ENCODE data around the gene GHRHR. TPM values are rescaled to one million over a fixed set of nuclear protein-coding genes. Genes with fewer than 3 reads are reported as not detected.

GHRHR gene
- total RNA-seq, 4 donors from 2014 or later = not detected

DNA sequence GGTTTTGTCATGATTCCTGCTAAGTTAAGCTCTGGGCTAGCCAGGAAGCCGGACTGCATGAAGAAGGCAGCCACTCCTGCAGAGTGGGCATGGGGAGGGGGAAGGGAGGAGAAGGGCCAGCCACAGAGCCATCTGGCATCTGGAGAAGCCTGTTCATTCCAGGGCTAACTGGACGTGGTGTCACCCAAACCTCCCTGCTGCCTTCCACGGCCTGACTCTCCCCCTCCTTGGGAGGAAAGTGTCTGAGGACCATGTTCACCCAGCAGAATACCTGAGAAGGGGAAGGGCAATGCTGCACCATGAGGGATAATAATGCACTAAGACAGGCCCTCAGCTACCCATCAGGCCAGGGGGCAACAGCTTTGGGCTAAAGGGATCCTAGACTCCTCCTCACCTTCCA lies 36.7 kb upstream of the GHRHR start:
- no peaks in the 10 kb centered on the region for H3K4me1 ChIP-seq
- no peaks in the 10 kb centered on the region for H3K27me3 ChIP-seq
- H3K4me3 ChIP-seq = no peak overlapping the region
- H3K27ac ChIP-seq = no peak overlapping the region
- H3K9me3 ChIP-seq = no peaks in the 10 kb centered on the region
- H3K36me3 ChIP-seq = no peaks in the 10 kb centered on the region
- no peak for DNase-seq
- TF ChIP-seq, protein P1, sequence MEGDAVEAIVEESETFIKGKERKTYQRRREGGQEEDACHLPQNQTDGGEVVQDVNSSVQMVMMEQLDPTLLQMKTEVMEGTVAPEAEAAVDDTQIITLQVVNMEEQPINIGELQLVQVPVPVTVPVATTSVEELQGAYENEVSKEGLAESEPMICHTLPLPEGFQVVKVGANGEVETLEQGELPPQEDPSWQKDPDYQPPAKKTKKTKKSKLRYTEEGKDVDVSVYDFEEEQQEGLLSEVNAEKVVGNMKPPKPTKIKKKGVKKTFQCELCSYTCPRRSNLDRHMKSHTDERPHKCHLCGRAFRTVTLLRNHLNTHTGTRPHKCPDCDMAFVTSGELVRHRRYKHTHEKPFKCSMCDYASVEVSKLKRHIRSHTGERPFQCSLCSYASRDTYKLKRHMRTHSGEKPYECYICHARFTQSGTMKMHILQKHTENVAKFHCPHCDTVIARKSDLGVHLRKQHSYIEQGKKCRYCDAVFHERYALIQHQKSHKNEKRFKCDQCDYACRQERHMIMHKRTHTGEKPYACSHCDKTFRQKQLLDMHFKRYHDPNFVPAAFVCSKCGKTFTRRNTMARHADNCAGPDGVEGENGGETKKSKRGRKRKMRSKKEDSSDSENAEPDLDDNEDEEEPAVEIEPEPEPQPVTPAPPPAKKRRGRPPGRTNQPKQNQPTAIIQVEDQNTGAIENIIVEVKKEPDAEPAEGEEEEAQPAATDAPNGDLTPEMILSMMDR (IDR thresholded peaks at IDR 0.05) = no peak
- no peak for TF ChIP-seq POLR2A (IDR thresholded peaks at IDR 0.05)
- intact Hi-C loops (cut with DNase I; ENCODE audit: low total_unique reads) = no loop called here

DNA sequence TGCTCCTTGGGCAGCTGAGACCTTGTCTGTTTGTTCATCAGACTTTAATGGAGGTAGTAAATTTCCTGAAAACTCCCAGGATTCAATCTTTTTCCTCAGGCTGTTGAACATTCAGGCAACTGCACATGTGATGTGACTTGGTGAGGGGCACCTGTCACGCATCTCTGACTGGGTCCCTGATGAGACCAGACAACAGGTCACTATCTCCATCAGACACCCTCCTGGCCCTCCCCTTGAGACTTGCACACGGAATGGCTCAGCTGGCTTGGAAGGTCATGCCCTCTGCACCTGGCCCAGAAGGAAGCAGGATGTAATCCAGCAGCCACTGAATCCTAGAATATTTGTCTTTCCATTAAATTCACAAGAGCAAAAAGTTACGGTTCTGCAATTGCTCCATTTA lies 36.2 kb upstream of the GHRHR start:
- H3K27me3 ChIP-seq = no peaks in the 10 kb centered on the region
- H3K9me3 ChIP-seq = no peaks in the 10 kb centered on the region
- no peak overlapping the region for H3K4me3 ChIP-seq
- TF ChIP-seq, protein P1 (IDR thresholded peaks at IDR 0.05) = no peak
- no peak for TF ChIP-seq POLR2A (IDR thresholded peaks at IDR 0.05)
- intact Hi-C loops (cut with DNase I; ENCODE audit: low total_unique reads) = no loop called here
- DNase-seq = peak in 1 of 2 donors; percentile 9
- H3K27ac ChIP-seq = no peak overlapping the region
- H3K4me1 ChIP-seq = no peaks in the 10 kb centered on the region
- H3K36me3 ChIP-seq = no peaks in the 10 kb centered on the region

DNA sequence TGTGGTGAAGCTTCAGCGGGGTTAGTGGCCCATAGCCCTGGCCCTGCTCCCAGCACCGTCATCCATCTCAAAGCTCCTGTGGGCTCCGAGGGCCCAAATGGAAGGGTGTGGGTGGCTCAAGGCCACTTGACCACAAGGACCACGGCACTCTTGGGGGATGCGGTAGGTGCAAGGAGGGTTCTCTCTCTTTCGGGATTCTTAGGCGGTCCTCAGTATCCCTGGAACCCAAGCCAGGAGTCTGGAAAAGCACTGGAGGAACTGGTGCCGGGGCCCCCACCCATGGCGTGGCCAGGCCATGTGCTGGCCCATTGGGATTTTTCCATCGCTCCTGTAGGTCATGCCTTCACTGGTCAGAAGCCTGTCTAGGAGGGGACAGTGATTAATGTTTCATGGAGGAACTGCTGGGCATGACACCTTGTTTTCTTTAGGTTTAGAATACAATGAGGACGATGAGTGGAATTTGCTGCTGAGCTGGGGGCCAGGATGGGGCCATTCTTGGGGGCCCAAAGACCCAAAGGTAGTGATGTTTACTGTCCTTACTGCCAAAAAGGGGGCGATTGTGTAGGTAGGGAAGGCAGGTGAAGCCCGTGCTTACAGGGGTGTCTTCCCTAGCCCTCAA lies 35.4 kb upstream of the GHRHR start:
- H3K36me3 ChIP-seq = no peaks in the 10 kb centered on the region

DNA sequence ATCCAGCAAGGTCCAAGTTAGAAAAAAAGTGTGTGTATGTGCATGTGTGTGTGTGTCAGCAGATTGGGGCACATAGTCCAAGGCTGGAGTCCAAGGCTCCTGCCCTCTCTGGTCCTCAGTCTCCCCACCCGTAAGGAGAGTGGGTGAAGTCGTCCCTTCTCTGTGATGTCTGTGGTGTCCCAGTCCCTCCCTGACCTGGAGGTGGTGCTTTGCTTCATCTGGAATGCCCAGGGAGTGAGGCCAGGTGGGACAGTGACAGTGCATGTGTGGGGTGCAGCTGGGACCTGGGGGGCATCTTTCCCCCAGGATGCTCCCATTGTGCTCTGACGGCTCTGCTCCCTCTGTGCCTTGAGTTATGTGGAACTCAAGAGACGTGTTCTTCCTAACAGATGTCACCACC lies 34.1 kb upstream of the GHRHR start:
- Histone ChIP-seq H3K4me1 (no peaks in the 10 kb centered on the region), H3K9me3 (no peaks in the 10 kb centered on the region), H3K4me3 (no peak overlapping the region), H3K27ac (no peak overlapping the region), H3K27me3 (no peaks in the 10 kb centered on the region), H3K36me3 (no peaks in the 10 kb centered on the region)
- intact Hi-C loops (cut with DNase I; ENCODE audit: low total_unique reads) = no loop called here
- no peak for DNase-seq
- TF ChIP-seq, protein P1 (IDR thresholded peaks at IDR 0.05) = no peak
- no peak for TF ChIP-seq POLR2A (IDR thresholded peaks at IDR 0.05)

More for the DNA sequence above, 35.4 kb upstream of the GHRHR start:
- Histone ChIP-seq H3K4me3 (no peak overlapping the region), H3K9me3 (no peaks in the 10 kb centered on the region), H3K27ac (no peak overlapping the region), H3K4me1 (no peaks in the 10 kb centered on the region), H3K27me3 (no peaks in the 10 kb centered on the region)
- TF ChIP-seq POLR2A (IDR thresholded peaks at IDR 0.05) = no peak
- TF ChIP-seq, protein P1 (IDR thresholded peaks at IDR 0.05) = no peak
- DNase-seq = no peak
- intact Hi-C loops (cut with DNase I; ENCODE audit: low total_unique reads) = no loop called here

DNA sequence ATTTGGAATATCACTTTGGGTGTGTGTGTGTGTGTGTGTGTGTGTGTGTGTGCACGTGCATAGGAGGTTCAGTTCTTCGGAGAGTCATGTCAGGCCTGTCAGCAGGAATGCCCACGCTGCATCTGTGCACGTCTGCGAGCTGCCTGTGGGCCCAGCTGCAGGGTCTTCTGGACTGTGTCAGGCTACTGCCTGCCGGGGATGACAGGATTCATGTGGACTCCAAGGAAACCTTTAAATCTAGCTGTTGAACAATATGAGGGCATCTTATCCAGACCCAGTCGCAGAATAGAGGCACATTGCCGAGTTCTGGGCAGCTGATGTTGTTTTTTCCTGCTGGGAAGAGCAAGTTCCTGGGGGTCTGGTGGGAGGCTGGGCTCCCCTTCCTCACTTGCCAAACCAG lies 33.1 kb upstream of the GHRHR start:
- H3K4me1 ChIP-seq = no peaks in the 10 kb centered on the region
- no peaks in the 10 kb centered on the region for H3K9me3 ChIP-seq
- H3K36me3 ChIP-seq = no peaks in the 10 kb centered on the region
- H3K27me3 ChIP-seq = no peaks in the 10 kb centered on the region
- intact Hi-C loops (cut with DNase I; ENCODE audit: low total_unique reads) = no loop called here
- TF ChIP-seq POLR2A (IDR thresholded peaks at IDR 0.05) = no peak
- TF ChIP-seq, protein P1 (IDR thresholded peaks at IDR 0.05) = no peak
- no peak overlapping the region for H3K27ac ChIP-seq
- H3K4me3 ChIP-seq = no peak overlapping the region
- DNase-seq = peak in 1 of 2 donors; percentile 21

Data from uterus (tissue), 4 donors.